GM12875 (cell line): Measurements from ENCODE around the gene LYPD4.

Source experiments
- H3K4me3 ChIP-seq: one replicate; pipeline ENCODE4 v1.5.1; 2011; ENCODE audit warnings: low read depth, low read length, control low read depth
- CTCF ChIP-seq: IDR thresholded peaks from 2 replicates; pipeline ENCODE4 v1.5.1; 2011; ENCODE audit warnings: low read depth, mild to moderate bottlenecking, control low read depth, inconsistent platforms, low read length, moderate library complexity, borderline replicate concordance; ENCODE audit not compliant: insufficient read depth

LYPD4 gene

GRCh38 chr19:41859618-41860418 is 15.3 kb upstream of the LYPD4 start, which contains the start of gene RPS19:
TSS of gene RPS19 (plus strand) at chr19:41860255. CDS start at chr19:41860775, 520 bp downstream.
- peak within 1 kb of the TSS; percentile 92 for H3K4me3 ChIP-seq
- TF ChIP-seq CTCF = peak; percentile 59

GRCh38 chr19:41859213-41859617 is 14.7 kb upstream of the LYPD4 start:
- peak overlapping the region; percentile 92 for H3K4me3 ChIP-seq
- no peak for TF ChIP-seq CTCF

GRCh38 chr19:41853768-41854167 is 9.3 kb upstream of the LYPD4 start:
- no peak overlapping the region for H3K4me3 ChIP-seq
- TF ChIP-seq CTCF = no peak

- no peak for TF ChIP-seq CTCF
- H3K4me3 ChIP-seq = no peak overlapping the region
Measured at GRCh38 chr19:41853344-41853743, 8.9 kb upstream of the LYPD4 start.

- TF ChIP-seq CTCF = no peak
- H3K4me3 ChIP-seq = no peak overlapping the region
Measured at GRCh38 chr19:41851456-41851855, 7.0 kb upstream of the LYPD4 start.

- no peak for TF ChIP-seq CTCF
- H3K4me3 ChIP-seq = no peak overlapping the region
Measured at GRCh38 chr19:41850381-41850780, 5.9 kb upstream of the LYPD4 start.

- no peak overlapping the region for H3K4me3 ChIP-seq
- no peak for TF ChIP-seq CTCF
Measured at GRCh38 chr19:41849067-41849466, 4.6 kb upstream of the LYPD4 start.
